Activated naive CD8-positive, alpha-beta T cell (primary cell): Measurements from ENCODE around the gene OSBPL9.
"Not testable (repeated sequence)": the region's sequence is repeated elsewhere in the genome, so short reads cannot be mapped to it uniquely, and the experiment has no call there.

Source experiments
- H3K27ac Mint-ChIP-seq: one replicate; pipeline ENCODE4 v1.8.0; 2021; ENCODE audit warnings: mixed read lengths
- H3K27me3 Mint-ChIP-seq: one replicate; pipeline ENCODE4 v1.8.0; 2021; ENCODE audit warnings: mixed read lengths
- H3K36me3 Mint-ChIP-seq: one replicate; pipeline ENCODE4 v1.8.0; 2021; ENCODE audit warnings: mixed read lengths
- H3K4me1 Mint-ChIP-seq: one replicate; pipeline ENCODE4 v1.8.0; 2021; ENCODE audit warnings: low read depth, mixed read lengths
- H3K4me3 Mint-ChIP-seq: one replicate; pipeline ENCODE4 v1.8.0; 2021; ENCODE audit warnings: mild to moderate bottlenecking, mixed read lengths
- H3K9me3 Mint-ChIP-seq: one replicate; pipeline ENCODE4 v1.8.0; 2021; ENCODE audit warnings: low read depth, mixed read lengths

Gene OSBPL9

DNA sequence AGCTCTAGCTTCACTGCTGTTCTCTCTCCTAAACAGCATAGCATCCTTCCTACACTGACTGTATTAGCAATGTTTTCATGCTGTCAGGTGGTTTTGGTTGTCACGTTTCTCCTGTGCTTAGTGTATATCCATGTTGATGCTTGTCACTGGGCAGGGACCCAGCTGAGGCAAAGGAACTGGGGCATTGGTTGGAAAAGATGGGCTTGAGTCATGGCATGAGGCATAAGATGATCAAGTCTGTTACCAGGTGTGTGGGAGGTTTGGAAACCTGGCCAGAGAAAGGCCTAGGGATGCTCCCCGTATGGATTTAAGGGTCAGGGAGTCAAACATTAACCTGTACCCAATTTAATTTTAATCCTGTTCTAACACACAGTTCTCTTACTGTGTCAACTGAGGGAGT lies 69.6 kb downstream of the OSBPL9 start:
- H3K36me3 Mint-ChIP-seq, result no peaks in the 10 kb centered on the region
- H3K4me3 Mint-ChIP-seq, result no peak overlapping the region
- no peak overlapping the region for H3K27ac Mint-ChIP-seq
- no peaks in the 10 kb centered on the region for H3K9me3 Mint-ChIP-seq
- H3K4me1 Mint-ChIP-seq, result peaks cover 11% of the 10 kb centered on the region
- H3K27me3 Mint-ChIP-seq, result no peaks in the 10 kb centered on the region

DNA sequence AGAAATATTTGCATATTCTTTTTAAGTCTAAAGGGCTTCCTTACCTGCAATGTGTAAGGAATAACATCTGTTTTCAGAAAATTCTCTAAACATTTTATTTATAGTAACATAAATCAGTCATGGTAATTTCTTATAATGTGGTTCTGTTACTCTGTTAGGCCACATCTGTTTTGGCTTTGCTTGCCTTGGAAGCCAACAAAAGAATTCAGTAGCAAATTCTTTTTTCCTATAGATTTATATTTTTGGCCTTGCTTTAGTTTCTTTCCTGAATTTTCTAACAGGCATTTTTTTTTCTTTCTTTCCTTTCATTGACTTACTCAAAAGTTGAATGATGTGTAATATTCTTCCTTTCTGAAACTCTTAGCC lies 72.2 kb downstream of the OSBPL9 start:
- Mint-ChIP-seq H3K27me3 (no peaks in the 10 kb centered on the region), H3K4me3 (no peak overlapping the region), H3K36me3 (no peaks in the 10 kb centered on the region), H3K4me1 (peaks cover 11% of the 10 kb centered on the region), H3K27ac (peak overlapping the region; percentile 37), H3K9me3 (no peaks in the 10 kb centered on the region)

GRCh38 chr1:51689643-51690042 lies 72.8 kb downstream of the OSBPL9 start:
- Mint-ChIP-seq H3K27ac (no peak overlapping the region), H3K9me3 (no peaks in the 10 kb centered on the region), H3K4me1 (peaks cover 11% of the 10 kb centered on the region), H3K4me3 (no peak overlapping the region), H3K27me3 (no peaks in the 10 kb centered on the region), H3K36me3 (no peaks in the 10 kb centered on the region)

DNA sequence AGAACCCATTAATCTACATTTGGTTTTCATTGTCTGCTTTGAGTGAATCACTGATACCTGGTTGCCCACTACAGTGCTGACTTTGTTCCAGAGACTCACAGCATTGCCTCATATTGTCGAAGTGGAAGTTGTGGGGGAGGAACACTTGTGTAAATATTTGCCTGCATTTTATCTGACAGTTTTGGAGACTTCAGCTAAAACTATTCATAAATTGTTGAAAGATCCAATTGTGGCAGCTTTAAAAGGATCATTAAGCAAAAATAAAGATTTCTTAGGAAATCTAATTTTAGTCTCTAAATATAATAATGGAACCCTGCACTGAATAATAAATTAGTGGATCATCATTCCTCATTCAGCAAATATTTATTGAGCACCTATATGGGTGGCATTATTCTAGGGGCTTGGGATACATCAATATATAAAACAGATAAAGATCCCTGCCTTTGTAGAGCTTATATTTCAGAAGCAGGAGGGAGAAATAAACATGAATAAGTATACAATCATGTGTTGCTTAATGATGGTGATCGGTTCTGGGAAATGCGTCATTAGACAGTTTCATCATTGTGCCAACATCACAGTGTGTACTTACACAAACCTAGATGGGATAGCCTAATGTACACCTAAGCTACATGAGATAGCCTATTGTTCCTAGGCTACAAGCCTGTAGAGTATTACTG lies 73.5 kb downstream of the OSBPL9 start:
- no peaks in the 10 kb centered on the region for H3K36me3 Mint-ChIP-seq
- H3K9me3 Mint-ChIP-seq, result no peaks in the 10 kb centered on the region
- H3K4me3 Mint-ChIP-seq, result no peak overlapping the region
- H3K4me1 Mint-ChIP-seq, result peaks cover 11% of the 10 kb centered on the region
- H3K27me3 Mint-ChIP-seq, result no peaks in the 10 kb centered on the region
- H3K27ac Mint-ChIP-seq, result no peak overlapping the region

DNA sequence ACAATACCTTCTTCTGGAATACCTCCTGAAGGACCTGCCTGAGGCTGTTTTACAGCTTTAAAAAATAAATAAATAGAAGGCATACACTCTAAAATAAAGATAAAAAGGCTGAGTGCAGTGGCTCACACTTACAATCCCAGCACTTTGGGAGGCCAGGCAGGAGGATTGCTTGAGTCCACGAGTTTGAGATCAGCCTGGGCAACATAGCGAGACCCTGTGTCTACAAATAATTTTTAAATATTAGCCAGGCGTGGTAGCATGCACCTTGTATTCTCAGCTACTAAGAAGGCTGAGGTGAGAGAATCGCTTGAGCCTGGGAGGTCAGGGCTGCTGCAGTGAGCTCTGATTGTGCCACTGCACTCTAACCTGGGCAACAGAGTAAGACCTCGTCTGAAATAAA lies 75.0 kb downstream of the OSBPL9 start:
- no peak overlapping the region for H3K27ac Mint-ChIP-seq
- H3K27me3 Mint-ChIP-seq, result no peaks in the 10 kb centered on the region

GRCh38 chr1:51693419-51694155 lies 76.7 kb downstream of the OSBPL9 start:
- no peak overlapping the region for H3K27ac Mint-ChIP-seq
- H3K4me1 Mint-ChIP-seq, result peaks cover 6% of the 10 kb centered on the region
- H3K36me3 Mint-ChIP-seq, result no peaks in the 10 kb centered on the region
- H3K9me3 Mint-ChIP-seq, result no peaks in the 10 kb centered on the region
- H3K4me3 Mint-ChIP-seq, result no peak overlapping the region
- H3K27me3 Mint-ChIP-seq, result no peaks in the 10 kb centered on the region

More for the DNA sequence above, 75.0 kb downstream of the OSBPL9 start:
- Mint-ChIP-seq H3K9me3 (no peaks in the 10 kb centered on the region), H3K4me1 (peaks cover 8% of the 10 kb centered on the region), H3K36me3 (no peaks in the 10 kb centered on the region), H3K4me3 (no peak overlapping the region)

DNA sequence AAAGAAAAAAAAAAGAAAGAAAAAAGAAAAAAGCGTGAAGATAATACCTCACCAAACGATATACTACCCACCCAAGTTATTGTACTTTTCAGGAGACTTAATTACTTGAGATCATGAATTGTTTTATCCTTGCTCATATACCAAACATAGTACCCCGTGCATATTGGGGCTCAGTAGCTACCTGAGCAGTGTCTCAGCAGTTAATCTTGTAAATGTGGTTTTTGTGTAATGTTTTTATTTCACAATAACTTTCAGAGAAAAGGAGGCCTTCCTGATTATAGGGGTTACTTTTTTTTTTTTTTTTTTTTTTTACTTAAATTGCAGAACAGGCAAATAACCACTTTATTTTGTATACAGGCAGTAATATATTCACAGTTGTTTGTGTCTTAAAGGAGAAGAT lies 80.3 kb downstream of the OSBPL9 start:
- H3K9me3 Mint-ChIP-seq, result no peaks in the 10 kb centered on the region
- no peaks in the 10 kb centered on the region for H3K27me3 Mint-ChIP-seq
- no peaks in the 10 kb centered on the region for H3K4me1 Mint-ChIP-seq
- H3K27ac Mint-ChIP-seq, result no peak overlapping the region
- H3K4me3 Mint-ChIP-seq, result no peak overlapping the region
- H3K36me3 Mint-ChIP-seq, result no peaks in the 10 kb centered on the region

- Mint-ChIP-seq H3K4me1 (no peaks in the 10 kb centered on the region), H3K27me3 (no peaks in the 10 kb centered on the region), H3K27ac (no peak overlapping the region), H3K36me3 (no peaks in the 10 kb centered on the region), H3K9me3 (no peaks in the 10 kb centered on the region), H3K4me3 (no peak overlapping the region)
Measured at GRCh38 chr1:51699391-51699790, 82.5 kb downstream of the OSBPL9 start.

GRCh38 chr1:51701782-51702181 lies 84.9 kb downstream of the OSBPL9 start:
- not testable (repeated sequence) for H3K36me3 Mint-ChIP-seq, H3K4me1 Mint-ChIP-seq, H3K27ac Mint-ChIP-seq, H3K27me3 Mint-ChIP-seq, H3K4me3 Mint-ChIP-seq, H3K9me3 Mint-ChIP-seq

DNA sequence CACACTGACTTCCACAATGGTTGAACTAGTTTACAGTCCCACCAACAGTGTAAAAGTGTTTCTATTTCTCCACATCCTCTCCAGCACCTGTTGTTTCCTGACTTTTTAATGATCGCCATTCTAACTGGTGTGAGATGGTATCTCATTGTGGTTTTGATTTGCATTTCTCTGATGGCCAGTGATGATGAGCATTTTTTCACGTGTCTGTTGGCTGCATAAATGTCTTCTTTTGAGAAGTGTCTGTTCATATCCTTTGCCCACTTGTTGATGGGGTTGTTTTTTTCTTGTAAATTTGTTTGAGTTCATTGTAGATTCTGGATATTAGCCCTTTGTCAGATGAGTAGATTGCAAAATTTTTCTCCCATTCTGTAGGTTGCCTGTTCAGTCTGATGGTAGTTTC lies 85.3 kb downstream of the OSBPL9 start:
- not testable (repeated sequence) for H3K4me3 Mint-ChIP-seq, H3K4me1 Mint-ChIP-seq, H3K36me3 Mint-ChIP-seq, H3K27me3 Mint-ChIP-seq, H3K27ac Mint-ChIP-seq, H3K9me3 Mint-ChIP-seq

GRCh38 chr1:51705035-51705434 lies 88.1 kb downstream of the OSBPL9 start:
- peaks cover 2% of the 10 kb centered on the region for H3K4me1 Mint-ChIP-seq
- no peak overlapping the region for H3K27ac Mint-ChIP-seq
- H3K4me3 Mint-ChIP-seq, result no peak overlapping the region
- no peaks in the 10 kb centered on the region for H3K27me3 Mint-ChIP-seq
- H3K36me3 Mint-ChIP-seq, result peaks cover 2% of the 10 kb centered on the region
- no peaks in the 10 kb centered on the region for H3K9me3 Mint-ChIP-seq

- no peak overlapping the region for H3K27ac Mint-ChIP-seq
- no peak overlapping the region for H3K4me3 Mint-ChIP-seq
- peaks cover 4% of the 10 kb centered on the region for H3K36me3 Mint-ChIP-seq
- H3K9me3 Mint-ChIP-seq, result no peaks in the 10 kb centered on the region
- H3K4me1 Mint-ChIP-seq, result peaks cover 2% of the 10 kb centered on the region
- no peaks in the 10 kb centered on the region for H3K27me3 Mint-ChIP-seq
Measured at GRCh38 chr1:51708911-51709760, 92.2 kb downstream of the OSBPL9 start.

- Mint-ChIP-seq H3K27me3 (no peaks in the 10 kb centered on the region), H3K4me1 (peaks cover 2% of the 10 kb centered on the region), H3K27ac (no peak overlapping the region), H3K4me3 (no peak overlapping the region), H3K36me3 (peaks cover 4% of the 10 kb centered on the region), H3K9me3 (no peaks in the 10 kb centered on the region)
Measured at GRCh38 chr1:51709951-51710350, 93.1 kb downstream of the OSBPL9 start.

DNA sequence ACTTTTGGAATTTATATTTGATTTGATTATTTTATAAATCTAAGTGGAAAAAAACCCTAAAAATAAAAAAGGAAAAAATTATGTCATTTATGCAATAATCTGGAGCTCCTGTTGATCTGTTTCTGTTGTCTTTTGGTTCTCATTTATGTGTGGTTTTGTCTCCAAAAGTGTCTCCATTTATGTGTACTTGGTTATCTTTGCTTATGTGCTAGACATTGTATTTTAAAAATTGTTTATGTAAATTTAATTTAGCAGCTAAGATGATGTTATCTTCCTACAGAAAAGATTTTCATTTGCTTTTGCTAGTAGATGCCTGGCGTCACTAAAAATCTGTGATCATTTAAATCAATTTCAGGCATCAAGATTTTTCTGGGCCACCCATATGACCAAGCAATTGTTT lies 95.7 kb downstream of the OSBPL9 start:
- Mint-ChIP-seq H3K4me1 (no peaks in the 10 kb centered on the region), H3K9me3 (no peaks in the 10 kb centered on the region), H3K4me3 (no peak overlapping the region), H3K36me3 (peaks cover 11% of the 10 kb centered on the region), H3K27ac (no peak overlapping the region), H3K27me3 (no peaks in the 10 kb centered on the region)

DNA sequence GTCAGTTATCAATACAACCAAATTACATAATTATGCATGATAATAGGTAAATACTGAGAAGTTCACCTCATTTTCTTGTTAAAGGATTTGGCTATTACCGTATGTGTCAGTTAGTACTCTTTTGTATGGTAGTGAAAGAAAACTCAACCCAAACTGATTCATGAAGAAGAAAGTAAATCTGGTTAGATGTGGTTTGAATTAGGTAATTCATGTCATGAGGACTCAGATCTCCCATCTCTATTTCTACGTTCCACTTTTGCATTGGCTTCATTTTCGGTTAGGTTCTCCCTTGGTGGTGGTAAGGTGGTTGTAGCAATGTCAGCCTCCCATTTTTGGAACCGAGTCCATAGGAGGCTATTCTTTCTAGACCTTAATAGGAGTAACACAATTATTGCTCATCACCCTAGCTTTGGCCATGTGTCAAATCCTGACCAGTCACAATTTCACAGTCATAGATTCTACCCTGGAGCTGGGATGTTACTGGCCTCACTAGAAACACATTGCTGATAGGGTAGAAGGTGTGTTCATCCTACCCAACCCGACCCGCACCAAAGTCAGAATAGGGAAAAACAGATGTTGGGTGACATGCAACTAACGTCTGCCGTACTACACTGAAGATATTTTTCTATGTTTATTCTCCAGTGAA lies 97.6 kb downstream of the OSBPL9 start:
- Mint-ChIP-seq H3K27me3 (no peaks in the 10 kb centered on the region), H3K4me3 (no peak overlapping the region), H3K36me3 (peaks cover 12% of the 10 kb centered on the region), H3K9me3 (no peaks in the 10 kb centered on the region), H3K27ac (no peak overlapping the region), H3K4me1 (peaks cover 4% of the 10 kb centered on the region)
